Activated T-helper 1 cell treated with anti-CD3 and anti-CD28 coated beads, Interleukin-2, amount 50 U/mL, for 16 hours (primary cell): Measurements from ENCODE around the gene USH1G.

Experiments
- DNase-seq, 2 donors: peaks; one replicate each; pipeline ENCODE4 v3.0.0-alpha.2; 2020; ENCODE audit warnings: low read depth in 1 of 2, low spot score in 1 of 2

The USH1G gene

DNA sequence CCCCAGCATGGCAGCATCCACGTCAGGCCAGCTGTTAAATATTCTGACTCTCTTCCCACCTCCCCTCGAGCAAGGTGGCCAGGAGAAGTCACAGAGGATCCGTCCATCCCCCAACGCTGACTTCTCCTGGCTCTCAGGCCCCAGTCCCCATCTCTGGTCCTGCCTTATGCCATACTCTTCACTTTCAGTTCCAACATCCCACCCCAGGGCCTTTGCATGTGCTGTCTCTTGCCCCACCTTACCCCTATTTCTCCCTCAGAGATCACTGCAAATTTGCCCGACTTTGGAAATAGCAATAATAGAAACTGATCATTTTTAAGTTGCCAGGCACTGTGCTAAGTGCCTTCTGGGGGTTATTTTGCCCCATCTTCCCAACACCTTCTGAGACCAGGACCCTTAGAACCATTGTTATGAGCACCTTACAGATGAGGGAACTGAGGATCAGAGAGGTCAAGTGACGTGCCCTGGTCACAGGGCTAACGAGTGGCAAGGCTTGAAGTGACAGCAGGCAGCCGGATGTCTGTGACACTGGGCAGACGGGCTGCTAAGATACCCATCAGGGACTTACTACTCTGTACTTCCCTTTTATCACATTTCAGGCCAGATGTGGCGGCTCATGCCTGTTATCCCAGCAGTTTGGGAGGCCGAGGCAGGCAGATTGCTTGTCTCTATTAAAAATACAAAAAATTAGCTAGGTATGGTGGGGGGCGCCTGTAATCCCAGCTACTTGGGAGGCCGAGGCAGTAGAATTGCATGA lies 31.8 kb upstream of the USH1G start:
- DNase-seq = no peak

DNA sequence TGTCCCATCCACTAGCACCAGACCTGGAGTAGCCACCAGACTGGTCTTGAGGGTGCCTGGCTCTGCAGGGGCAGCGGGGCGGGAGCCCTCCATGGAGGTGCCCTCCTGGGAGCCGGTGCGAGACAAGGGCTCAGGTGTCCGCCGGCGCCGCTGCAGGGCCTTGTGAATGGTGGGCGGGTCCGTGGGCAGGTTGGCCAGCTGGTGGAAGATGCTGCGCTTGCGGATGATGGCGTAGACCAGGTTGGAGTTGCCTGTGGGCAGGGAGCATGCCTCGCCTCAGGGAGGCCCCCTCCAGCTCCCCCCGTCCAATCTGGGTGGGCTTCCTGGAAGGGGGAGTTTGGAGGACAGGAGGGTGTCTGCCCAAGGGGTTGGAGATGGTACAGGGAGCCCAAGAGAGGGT lies 31.1 kb upstream of the USH1G start:
- DNase-seq = no peak

DNA sequence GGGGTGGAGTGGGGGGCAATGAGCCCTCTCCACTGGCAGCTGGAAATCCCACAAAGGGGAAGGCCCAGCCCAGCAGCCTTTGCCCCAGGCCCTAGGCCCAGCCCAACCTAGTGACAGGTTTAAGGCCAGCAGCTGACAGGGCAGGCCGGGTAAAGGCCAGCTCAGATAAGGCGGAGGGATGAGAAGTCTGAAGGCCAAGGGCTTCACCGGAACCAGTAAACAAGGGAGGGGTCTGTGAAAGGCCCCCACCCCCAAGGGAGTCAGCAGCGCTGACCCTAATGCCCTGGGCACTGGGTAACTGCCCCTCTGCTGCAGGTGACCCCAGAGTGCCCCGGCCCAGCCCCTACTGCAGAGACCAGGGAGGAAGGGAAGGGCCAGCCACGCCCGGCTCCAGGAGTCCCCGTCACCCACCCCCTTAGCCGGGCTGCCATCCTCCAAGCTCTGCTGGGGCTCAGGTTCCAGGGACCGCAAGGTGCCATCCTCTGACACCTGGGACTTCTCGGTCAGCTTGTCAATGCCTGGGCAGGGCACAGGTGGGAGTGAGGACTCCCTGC lies 30.2 kb upstream of the USH1G start:
- DNase-seq = no peak

DNA sequence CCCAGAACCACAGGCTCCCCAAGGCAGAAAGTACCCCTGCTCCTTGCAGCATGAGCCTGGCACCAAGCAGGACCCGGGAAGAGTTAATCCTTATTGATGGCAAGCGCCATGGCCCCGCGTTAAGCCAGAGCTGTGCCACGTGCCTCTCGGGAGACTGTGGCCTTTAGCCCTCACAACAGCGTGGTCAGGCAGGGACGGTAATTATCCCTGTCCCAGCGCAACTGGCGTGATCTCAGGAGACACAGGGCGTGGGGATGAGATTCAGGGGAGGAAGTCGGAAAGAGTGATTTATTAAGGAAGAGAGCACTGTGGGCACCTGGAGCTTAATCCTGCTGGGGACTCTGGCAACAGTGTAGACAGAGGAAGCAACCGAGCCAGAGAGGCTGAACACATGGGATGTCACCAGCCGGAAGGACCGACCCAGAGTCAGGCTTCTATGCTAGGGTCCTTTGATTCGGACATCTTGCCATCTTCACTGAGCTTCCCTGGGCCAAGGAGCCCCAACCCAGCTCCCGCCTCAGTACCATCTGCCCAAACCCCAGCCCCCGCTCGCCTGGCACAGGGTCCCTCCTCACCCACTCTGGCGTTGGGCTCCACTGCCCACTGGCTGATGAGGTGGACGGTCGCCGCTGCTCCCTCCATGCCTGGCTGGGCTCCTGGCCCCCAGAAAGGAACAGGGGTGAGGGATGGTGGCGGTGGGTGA lies 29.5 kb upstream of the USH1G start:
- DNase-seq = no peak

DNA sequence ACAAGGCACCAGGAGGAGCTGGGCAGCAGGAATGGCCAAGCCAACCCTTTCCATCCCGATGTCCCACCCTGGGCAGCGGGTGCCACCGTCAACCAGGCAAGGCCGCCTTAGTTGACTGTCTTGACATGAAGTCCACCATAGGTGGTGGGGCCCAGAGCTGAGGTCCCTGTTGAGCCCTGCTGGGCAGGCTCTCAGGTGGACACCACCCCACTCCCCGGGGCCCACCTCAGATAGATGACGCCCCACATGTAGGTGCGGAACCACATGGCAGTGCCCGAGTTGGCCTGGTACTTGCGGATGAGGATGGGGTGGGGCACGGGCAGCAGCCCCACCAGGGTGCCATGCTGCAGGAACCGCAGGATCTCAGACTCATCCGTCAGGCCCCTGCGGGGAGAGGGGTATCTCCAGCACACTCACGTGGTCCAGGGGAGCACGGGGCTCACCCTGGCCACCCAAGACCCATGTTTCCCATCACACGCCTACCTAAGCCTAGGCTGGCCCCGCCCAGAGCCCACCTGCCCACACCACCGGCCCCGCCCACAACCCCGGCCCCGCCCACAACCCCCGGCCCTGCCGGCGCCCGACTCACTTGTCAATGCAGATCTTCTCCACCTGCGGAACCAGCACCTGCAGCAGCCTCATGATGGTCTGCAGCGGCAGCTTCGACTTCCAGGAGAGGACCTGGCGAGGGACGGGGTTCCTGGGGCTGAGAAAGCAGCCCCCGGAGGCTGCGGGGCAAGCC lies 28.8 kb upstream of the USH1G start:
- DNase-seq = no peak

DNA sequence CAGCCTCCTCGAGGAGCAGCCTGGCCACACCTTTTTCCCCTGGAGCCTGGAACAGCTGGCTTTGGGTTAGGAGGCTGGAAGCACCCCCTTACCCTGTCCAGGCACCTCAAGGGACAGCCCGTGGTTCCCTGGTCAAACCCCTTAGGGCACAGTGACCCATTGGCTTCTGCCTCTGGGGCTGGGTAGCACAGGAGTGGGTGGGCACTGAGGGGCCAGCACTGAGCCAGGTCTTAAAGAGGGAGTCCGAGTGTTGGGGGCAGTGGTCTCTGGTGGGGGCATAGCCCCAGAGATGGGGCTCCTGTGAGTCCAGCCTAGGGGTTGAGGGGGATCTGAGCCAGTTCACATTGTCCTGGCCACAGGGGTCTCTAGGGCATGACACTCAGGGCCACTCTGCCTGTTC lies 28.0 kb upstream of the USH1G start:
- DNase-seq = no peak

DNA sequence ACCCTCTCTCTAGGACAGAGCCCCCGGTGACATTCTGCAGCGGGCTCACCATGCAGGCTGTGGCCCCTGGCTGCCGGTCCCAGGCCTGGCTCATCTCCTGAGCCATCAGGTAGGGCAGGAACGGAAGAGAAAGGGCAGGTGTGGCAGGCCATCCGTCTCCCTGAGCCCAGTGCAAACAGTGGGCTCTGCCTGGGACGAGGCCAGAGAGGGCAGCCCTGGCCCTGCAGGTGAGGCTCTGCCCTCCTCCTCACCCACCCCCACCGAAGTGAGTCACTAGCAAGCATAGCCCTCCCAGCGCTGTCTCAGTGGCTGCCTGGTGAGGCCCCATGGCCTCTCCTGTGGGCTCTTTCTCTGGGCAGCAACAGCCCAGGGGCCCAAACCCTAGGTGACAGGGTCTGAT lies 27.2 kb upstream of the USH1G start:
- no peak for DNase-seq

DNA sequence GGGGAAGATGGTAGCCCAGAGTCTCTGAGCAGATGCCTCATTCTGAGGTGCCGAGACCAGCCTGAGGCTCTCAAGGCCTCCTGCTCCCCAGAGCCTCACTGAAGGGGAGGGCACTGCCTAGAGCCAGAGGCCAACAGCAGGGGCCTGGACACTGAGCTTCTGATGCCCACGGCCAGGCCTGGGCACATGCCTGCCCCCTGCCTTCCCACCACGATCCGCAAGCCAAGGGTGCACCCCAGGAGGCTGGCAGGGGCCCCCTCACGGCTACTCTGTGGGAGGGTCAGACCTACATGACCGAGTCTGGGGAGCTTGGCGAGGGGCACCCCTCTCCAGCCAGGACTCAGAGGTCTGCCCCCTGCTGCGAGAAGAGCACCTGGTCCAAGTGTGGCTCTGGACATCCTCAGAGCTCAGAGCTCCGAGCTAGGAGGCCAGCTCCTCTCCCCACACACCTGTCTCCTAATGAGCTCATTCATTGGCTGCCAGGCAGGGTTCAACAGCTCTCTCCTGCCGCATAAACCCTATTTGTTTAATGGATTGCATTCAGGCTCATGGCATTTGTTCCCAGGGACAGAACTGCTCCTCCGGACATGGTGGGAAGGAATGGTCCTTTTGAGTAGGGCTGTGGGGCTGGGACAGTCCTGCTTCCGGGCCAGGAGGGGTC lies 26.5 kb upstream of the USH1G start:
- no peak for DNase-seq

DNA sequence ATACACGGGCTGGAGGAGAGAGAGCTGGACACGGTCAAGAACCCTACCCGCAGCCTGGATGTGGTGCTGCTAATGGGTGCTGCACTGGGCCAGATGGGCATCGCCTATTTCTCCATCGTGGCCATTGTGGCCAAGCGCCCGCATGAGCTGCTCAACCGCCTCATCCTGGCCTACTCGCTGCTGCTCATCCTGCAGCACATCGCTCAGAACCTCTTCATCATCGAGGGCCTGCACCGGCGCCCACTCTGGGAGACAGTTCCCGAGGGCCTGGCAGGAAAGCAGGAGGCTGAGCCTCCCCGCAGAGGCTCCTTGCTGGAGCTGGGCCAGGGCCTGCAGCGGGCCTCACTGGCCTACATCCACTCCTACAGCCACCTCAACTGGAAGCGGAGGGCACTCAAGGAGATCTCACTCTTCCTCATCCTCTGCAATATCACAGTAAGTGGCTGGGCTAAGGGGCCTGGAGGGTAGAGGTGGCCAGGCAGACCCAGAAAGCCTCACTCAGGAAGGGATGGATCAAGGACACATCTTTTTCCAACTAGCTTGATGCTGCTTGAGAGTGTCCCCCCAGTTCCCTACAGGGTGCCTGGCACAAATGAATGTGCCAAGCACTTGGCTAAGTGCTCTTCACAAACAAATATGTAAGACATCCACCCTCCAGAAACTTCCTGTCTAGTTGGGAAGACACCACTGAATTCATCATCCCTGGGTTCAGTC lies 24.1 kb upstream of the USH1G start:
- DNase-seq = no peak

DNA sequence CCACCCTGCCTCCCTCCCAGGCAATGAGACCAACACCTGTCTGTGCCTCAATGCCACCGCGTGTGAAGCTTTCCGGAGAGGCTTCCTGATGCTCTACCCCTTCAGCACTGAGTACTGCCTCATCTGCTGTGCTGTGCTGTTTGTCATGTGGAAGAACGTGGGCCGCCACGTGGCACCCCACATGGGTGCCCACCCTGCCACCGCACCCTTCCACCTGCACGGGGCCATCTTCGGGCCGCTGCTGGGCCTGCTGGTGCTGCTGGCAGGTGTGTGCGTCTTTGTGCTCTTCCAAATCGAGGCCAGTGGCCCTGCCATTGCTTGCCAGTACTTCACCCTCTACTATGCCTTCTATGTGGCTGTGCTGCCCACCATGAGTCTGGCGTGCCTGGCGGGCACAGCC lies 23.6 kb upstream of the USH1G start:
- DNase-seq = no peak

DNA sequence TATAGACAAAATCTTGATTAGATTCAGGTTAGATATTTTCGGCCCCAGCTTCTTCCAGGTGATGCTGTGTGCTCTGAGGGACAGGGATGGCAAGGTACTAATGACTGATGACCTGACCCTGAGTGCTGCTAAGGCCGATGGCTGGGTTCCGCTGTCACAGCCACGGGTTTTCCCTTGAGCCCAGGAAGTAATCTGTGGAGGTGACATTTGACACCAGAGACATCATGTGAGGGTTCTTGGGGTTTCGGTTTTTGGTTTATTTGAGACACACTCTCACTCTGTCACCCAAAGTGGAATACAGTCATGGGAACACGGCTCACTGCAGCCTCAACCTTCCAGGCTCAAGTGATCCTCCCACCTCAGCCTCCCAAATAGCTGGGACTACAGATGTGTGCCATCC lies 22.5 kb upstream of the USH1G start:
- no peak for DNase-seq

DNA sequence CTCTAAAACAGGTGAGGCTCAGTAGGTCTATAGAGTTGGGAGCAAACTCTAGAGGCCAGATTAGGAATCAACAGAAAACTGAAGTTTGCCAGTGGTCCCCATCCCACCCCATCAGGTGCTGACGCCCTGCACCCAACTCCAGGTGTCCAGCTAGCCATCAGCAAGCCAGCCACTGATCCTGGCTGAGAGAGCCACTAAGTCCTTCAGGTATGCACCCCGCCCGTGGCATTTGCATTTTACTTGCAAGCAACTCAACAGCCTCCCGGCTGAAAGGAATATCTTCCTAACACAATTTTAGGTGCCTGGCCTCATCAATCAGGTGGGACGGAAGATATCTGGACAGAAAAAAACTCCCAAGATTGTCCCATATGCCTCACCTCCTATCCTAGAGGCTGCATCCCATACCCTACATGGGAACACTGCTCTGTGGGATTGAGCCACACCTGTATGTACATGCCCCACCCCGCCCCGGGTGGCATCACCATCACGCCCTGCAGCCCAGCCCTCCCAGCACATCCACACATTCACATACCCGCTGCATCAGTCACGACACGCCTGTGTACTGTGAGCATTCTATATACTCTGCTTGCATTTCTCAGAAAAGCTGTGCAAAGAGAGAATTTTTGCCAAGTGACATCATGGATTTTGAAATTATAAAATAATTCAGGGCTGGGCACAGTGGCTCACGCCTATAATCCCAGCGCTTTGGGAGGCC lies 20.9 kb upstream of the USH1G start:
- DNase-seq = no peak

DNA sequence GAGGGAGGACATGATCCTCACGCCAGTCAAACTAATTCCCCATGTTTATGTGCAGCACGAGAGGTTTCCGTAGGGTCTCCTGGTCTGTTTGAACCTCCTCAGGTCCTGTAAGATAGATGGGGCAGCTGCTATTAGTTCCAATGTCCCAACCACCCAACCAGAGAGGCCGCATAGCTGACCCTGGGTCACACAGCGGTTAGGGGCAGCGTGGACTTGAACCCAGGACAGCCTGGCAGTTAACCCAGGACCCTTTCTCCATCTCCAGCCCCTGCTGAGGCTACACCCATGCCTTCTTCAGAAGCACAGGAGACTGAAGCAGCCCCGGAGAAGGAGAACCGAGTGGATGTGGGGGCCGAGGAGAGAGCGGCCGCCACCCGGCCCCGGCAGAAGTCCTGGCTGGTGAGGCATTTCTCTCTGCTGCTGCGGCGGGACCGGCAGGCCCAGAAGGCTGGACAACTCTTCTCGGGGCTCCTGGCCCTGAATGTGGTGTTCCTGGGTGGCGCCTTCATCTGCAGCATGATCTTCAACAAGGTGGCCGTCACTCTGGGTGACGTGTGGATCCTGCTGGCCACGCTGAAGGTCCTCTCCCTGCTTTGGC lies 18.2 kb upstream of the USH1G start:
- DNase-seq = no peak

DNA sequence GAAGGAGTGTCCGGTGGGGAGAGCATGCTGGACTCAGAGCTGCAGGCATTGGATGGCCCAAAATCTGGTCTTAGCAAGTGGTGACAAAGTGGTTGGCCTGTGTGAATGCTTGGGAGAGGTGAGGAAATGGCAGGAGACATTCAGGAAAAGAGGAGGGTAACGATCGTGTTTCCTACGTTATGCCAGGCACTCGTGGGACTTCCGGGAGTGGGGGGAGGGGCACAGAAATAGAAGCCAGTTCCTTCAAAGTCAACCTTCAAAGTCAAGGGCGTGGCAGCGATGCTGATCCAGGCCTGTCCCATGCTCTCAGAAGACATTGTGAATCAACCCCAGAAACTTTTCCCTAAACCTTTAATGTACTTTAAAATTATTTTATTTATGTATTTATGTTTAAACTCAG lies 16.5 kb upstream of the USH1G start:
- DNase-seq = no peak

DNA sequence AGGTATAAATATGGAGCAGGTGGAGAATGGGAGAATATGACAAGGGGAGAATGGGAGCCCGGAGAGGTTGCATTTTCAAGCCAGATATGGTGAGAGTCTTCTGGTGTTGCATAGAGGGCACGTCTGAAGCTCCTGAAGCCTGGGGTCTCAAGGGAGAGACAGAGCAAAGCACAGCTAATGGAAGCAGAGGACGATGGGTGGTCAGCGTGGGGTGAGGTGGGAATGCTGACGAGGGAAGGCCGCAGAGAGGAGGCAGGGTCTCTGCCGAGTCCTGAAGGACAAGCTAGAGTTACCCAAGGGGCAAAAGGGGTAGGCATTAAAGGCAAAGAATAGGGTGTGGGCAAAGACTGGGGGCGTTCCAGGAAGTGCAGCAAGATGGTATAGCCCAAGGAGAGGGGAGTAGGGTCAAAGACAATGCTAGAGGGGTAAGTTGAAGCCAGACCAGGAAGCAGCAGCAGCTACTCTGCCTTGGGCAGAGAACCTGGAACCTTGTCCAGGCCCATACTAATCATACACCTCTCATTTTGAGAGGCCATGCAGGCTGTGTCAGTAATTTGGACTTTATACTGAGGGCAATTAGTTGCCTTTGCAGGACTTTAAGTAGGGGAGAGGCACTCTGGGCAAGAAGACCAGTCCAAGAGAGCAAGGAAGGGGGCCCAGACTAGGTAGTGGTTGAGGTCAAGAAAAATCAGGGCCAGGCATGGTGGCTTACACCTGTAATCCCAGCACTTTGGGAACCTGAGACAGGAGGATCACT lies 15.3 kb upstream of the USH1G start:
- DNase-seq = no peak

DNA sequence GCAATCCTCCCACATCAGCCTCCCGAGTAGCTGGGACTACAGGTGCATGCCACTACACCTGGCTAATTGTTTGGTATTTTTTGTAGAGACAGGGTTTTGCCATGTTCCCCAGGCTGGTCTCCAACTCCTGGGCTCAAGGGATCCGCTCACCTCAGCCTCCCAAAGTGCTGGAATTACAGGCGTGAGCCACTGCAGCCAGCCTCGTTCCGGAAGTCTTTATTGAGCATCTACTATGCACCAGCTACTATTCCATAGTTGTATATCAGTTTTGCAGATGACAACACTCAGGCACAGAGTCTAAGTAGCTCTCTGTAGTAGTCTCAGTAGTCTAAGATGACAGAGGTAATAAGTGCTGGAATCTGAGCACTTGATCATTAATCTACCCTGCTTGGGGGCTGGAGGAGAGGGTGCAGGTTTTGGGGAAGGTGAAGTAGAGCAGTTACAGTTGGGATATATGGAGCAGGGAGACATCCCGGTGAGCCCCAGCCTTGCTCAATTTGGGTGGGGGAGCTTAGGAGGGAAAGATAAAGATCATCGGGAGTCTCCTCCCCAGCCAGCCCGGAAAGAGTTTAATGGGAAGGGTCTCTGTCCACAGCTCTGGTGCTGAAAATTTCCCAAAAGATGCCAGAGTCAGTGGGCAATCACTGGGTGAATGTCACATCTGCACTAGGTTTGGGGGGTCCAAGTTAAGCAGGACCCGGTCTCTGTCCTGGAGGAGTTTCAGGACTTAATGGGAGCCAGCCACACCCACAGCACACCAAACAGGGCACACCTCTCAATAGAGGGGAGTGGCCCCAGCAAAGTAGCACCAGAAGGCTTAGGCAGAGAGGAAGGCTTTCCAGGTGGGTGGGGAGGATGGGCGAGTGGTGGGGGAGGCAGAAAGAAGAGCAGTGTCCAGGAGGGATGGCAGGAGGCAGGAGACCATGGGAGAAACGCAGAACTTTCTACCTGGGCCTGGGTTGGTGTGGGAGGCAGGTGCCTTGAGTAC lies 14.3 kb upstream of the USH1G start:
- no peak for DNase-seq

DNA sequence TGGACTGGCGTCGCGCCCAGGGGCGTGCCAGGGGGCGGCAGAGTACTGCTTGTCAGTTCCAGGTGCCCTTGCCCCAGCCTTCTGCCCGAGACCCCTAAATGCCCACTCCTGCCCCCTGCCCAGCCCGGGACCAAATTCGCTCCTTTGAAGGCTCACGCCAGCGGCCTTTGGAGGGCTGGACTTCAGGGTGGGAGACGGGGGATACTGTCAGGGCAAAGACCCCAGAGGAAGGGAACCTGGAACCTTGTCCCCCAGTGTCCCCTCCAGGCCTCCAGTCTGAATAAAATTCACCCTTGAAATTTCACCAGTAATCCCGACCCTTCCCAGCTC lies 13.4 kb upstream of the USH1G start:
- no peak for DNase-seq
